B cell (primary cell): ENCODE data around the gene AQP3. TPM values are rescaled to one million over a fixed set of nuclear protein-coding genes. Genes with fewer than 3 reads are reported as not detected.

Experiments
- ATAC-seq: fragments of 200-7000 bp; cut with Tn5 transposase; one replicate; pipeline ENCODE4 v1.10.0; 2021; ENCODE audit warnings: low read depth, mild to moderate bottlenecking, moderate number of reproducible peaks, moderate library complexity
- CTCF ChIA-PET: fragments of 350-600 bp; sonication (Branson Sonifier 250); formaldehyde crosslinking; loops from one replicate; lab custom pipeline; 2021; ENCODE audit warnings: antibody characterized with exemption, inconsistent platforms; lab: Charles Lee
- POLR2A ChIA-PET: fragments of 350-600 bp; sonication (Branson Sonifier 250); formaldehyde crosslinking; loops from one replicate; lab custom pipeline; 2021; ENCODE audit warnings: antibody characterized with exemption; lab: Charles Lee
- DNase-seq: peaks from one replicate; pipeline ENCODE4 v3.0.0; 2013
- H2AFZ ChIP-seq: 2 replicates; pipeline ENCODE4 v1.6.1; 2012; ENCODE audit warnings: mild to moderate bottlenecking, low read depth, low read length; ENCODE audit not compliant: insufficient read depth, poor library complexity, severe bottlenecking
- H3K27ac ChIP-seq, 2 donors: 1 replicate in 1 of 2; 2 replicates in 1 of 2; pipeline ENCODE4 v1.5.1; 2012 to 2013; ENCODE audit warnings: low read length in 2 of 2, mild to moderate bottlenecking in 2 of 2, moderate library complexity in 1 of 2
- H3K27me3 ChIP-seq, 4 experiments: fragments of 200-600 bp in 1 of 4; sonication (generic) in 1 of 4; replicated peaks in 1 of 4; 1 replicate in 2 of 4; 2 replicates in 2 of 4; pipeline versions ENCODE4 v1.6.1 to v1.7.0; 2013 to 2016; ENCODE audit warnings: low read length in 3 of 4, mild to moderate bottlenecking in 2 of 4, mixed read lengths in 1 of 4, moderate library complexity in 1 of 4; ENCODE audit not compliant: insufficient read depth in 4 of 4, control insufficient read depth in 3 of 4; ENCODE audit errors: control extremely low read depth in 1 of 4
- H3K36me3 ChIP-seq, 2 experiments: replicated peaks in 1 of 2; 1 replicate in 1 of 2; 2 replicates in 1 of 2; pipeline versions ENCODE4 v1.6.1 to v1.7.1; 2013; ENCODE audit warnings: low read length in 1 of 2; ENCODE audit not compliant: insufficient read depth in 2 of 2, control insufficient read depth in 1 of 2; ENCODE audit errors: control extremely low read depth in 1 of 2, extremely low read depth in 1 of 2
- H3K4me1 ChIP-seq, 2 donors: fragments of 200-600 bp in 1 of 2; sonication (generic) in 1 of 2; 1 replicate in 1 of 2; 2 replicates in 1 of 2; pipeline versions ENCODE4 v1.5.1 to v1.6.1; 2013 to 2017; ENCODE audit warnings: low read length in 2 of 2; ENCODE audit not compliant: control insufficient read depth in 2 of 2, insufficient read depth in 2 of 2
- H3K4me2 ChIP-seq: replicated peaks from 2 replicates; pipeline ENCODE3; 2012; ENCODE audit warnings: mild to moderate bottlenecking, low read depth, low read length; ENCODE audit not compliant: poor library complexity, severe bottlenecking
- H3K4me3 ChIP-seq, 5 experiments: fragments of 200-600 bp in 1 of 5; sonication (generic) in 1 of 5; 1 replicate in 3 of 5; 2 replicates in 2 of 5; pipeline versions ENCODE4 v1.5.1 to v1.7.0; 2011 to 2016; ENCODE audit warnings: low read length in 4 of 5, mild to moderate bottlenecking in 4 of 5, low read depth in 2 of 5, control low read depth in 1 of 5, moderate library complexity in 1 of 5; ENCODE audit not compliant: insufficient read depth in 1 of 5; ENCODE audit errors: control extremely low read depth in 1 of 5, extremely low read depth in 1 of 5
- H3K79me2 ChIP-seq: fragments of 200-600 bp; sonication (generic); one replicate; pipeline ENCODE4 v1.6.0; 2016; ENCODE audit warnings: low read length; ENCODE audit not compliant: control insufficient read depth, insufficient read depth
- H3K9ac ChIP-seq: fragments of 200-600 bp; sonication (generic); 2 replicates; pipeline ENCODE4 v1.6.1; 2017; ENCODE audit warnings: mild to moderate bottlenecking, low read length, moderate library complexity
- H3K9me3 ChIP-seq, 3 donors: one replicate each; pipeline versions ENCODE4 v1.6.1 to v1.7.1; 2013; ENCODE audit warnings: low read length in 2 of 3; ENCODE audit not compliant: control insufficient read depth in 2 of 3, insufficient read depth in 1 of 3; ENCODE audit errors: control extremely low read depth in 1 of 3
- H4K20me1 ChIP-seq: 2 replicates; pipeline ENCODE4 v1.6.0; 2012; ENCODE audit warnings: mild to moderate bottlenecking, low read length; ENCODE audit not compliant: insufficient read depth, control insufficient read depth, poor library complexity, severe bottlenecking
- H3K27ac Mint-ChIP-seq: one replicate; pipeline ENCODE4 v1.8.0; 2021; ENCODE audit warnings: mixed read lengths
- H3K27me3 Mint-ChIP-seq: one replicate; pipeline ENCODE4 v1.8.0; 2021; ENCODE audit warnings: mixed read lengths
- H3K4me1 Mint-ChIP-seq: one replicate; pipeline ENCODE4 v1.8.0; 2021; ENCODE audit warnings: mixed read lengths
- H3K4me3 Mint-ChIP-seq: one replicate; pipeline ENCODE4 v1.8.0; 2021; ENCODE audit warnings: mixed read lengths
- H3K9me3 Mint-ChIP-seq: one replicate; pipeline ENCODE4 v1.8.0; 2022; ENCODE audit warnings: mixed read lengths; ENCODE audit not compliant: insufficient read depth
- CTCF ChIP-seq: fragments of 200-600 bp; IDR thresholded peaks from one replicate; pipeline ENCODE4 v1.8.0; 2022; ENCODE audit warnings: antibody characterized with exemption, mild to moderate bottlenecking
- EZH2 ChIP-seq: IDR thresholded peaks from 2 replicates; pipeline ENCODE4 v1.6.1; 2012; ENCODE audit warnings: borderline replicate concordance, low read depth, mild to moderate bottlenecking, moderate library complexity, low read length; ENCODE audit not compliant: insufficient read depth, poor library complexity, severe bottlenecking
- WGBS: methylation state at CpG from one replicate; pipeline ENCODE4 v1.1.5; 2013; ENCODE audit warnings: missing lambda C conversion rate; ENCODE audit not compliant: insufficient coverage; 5-methylcytosine and 5-hydroxymethylcytosine counted together
- intact Hi-C: fragments of 100-400 bp; cut with micrococcal nuclease; formaldehyde crosslinking; loops from one replicate; pipeline ENCODE4 v1.10.0; 2022
- polyA plus RNA-seq: library from polyadenylated mRNA; depleted of rRNA; stranded (reverse); fragments of >200 nt; gene quantifications from 2 replicates; pipeline ENCODE4 v1.2.3, GENCODE V29; 2012
- total RNA-seq, 2 donors: library from RNA; stranded (reverse); fragments of 120-200 nt in 1 of 2; gene quantifications; 1 replicate in 1 of 2; 2 replicates in 1 of 2; pipeline versions ENCODE4 v1.2.3 to v1.2.4, GENCODE V29; 2013 to 2022

AQP3 gene
- total and polyA plus RNA-seq, 2 donors (not counting 1 experiment from before 2014, with no cell fraction given), result 1.8 to 10.0 TPM

GRCh38 chr9:33464045-33464636 lies 16.7 kb upstream of the AQP3 start:
- Histone ChIP-seq H2AFZ (no peak overlapping the region), H3K4me3 (no peak overlapping the region), H3K9ac (no peak overlapping the region), H3K4me1 (no peaks in the 10 kb centered on the region), H3K36me3 (peaks cover 0 to 83% of the 10 kb centered on the region in 2 experiments), H3K4me2 (no peak overlapping the region), H3K27me3 (no peaks in the 10 kb centered on the region), H4K20me1 (no peaks in the 10 kb centered on the region), H3K79me2 (no peaks in the 10 kb centered on the region), H3K27ac (no peak overlapping the region), H3K9me3 (no peaks in the 10 kb centered on the region)
- ATAC-seq, result no peak
- TF ChIP-seq CTCF (no peak), EZH2 (no peak)
- Mint-ChIP-seq H3K4me1 (no peaks in the 10 kb centered on the region), H3K27ac (no peak overlapping the region), H3K27me3 (no peaks in the 10 kb centered on the region), H3K4me3 (no peak overlapping the region), H3K9me3 (no peaks in the 10 kb centered on the region)
- POLR2A ChIA-PET, result no interaction called here
- CTCF ChIA-PET, result interaction anchor here (0.5 to 1.3 kb wide), 5 partner anchors 8 to 676 kb away, joined by 3 to 5 read pairs (median 3); partner anchors contain the start of gene NOL6
- 97% methylated on average over 13 of the region's 14 CpGs for WGBS
- intact Hi-C loops, result no loop called here
- no peak for DNase-seq

GRCh38 chr9:33463151-33463550 lies 15.8 kb upstream of the AQP3 start:
- Histone ChIP-seq H3K4me3 (no peak overlapping the region), H3K4me2 (no peak overlapping the region), H3K9me3 (no peaks in the 10 kb centered on the region), H3K27me3 (no peaks in the 10 kb centered on the region), H2AFZ (no peak overlapping the region), H3K79me2 (no peaks in the 10 kb centered on the region), H4K20me1 (no peaks in the 10 kb centered on the region), H3K4me1 (peaks cover 0 to 5% of the 10 kb centered on the region in 2 donors), H3K9ac (no peak overlapping the region), H3K36me3 (peaks cover 0 to 73% of the 10 kb centered on the region in 2 experiments), H3K27ac (no peak overlapping the region)
- Mint-ChIP-seq H3K4me1 (peaks cover 7% of the 10 kb centered on the region), H3K27ac (no peak overlapping the region), H3K27me3 (no peaks in the 10 kb centered on the region), H3K4me3 (no peak overlapping the region), H3K9me3 (no peaks in the 10 kb centered on the region)
- intact Hi-C loops, result no loop called here
- WGBS, result 97% methylated on average over 15 of the region's 15 CpGs
- no peak for ATAC-seq
- CTCF ChIA-PET, result interaction anchor here (1.7 kb wide), 1 partner anchor 9 kb away, joined by 6 read pairs; no protein-coding TSS in a partner anchor
- POLR2A ChIA-PET, result no interaction called here
- TF ChIP-seq CTCF (no peak), EZH2 (no peak)
- DNase-seq, result no peak
